Right cardiac atrium (tissue), 5 donors: Measurements from ENCODE around the gene SORCS2. TPM values are rescaled to one million over a fixed set of nuclear protein-coding genes. Genes with fewer than 3 reads are reported as not detected.

Experiments used
- ATAC-seq, 2 donors: fragments of 200-7000 bp; cut with Tn5 transposase; one replicate each; pipeline versions ENCODE4 v1.8.0 to v1.9.1; 2020; ENCODE audit warnings: moderate library complexity in 2 of 2, mild to moderate bottlenecking in 1 of 2
- DNase-seq, 3 donors: peaks; one replicate each; pipeline ENCODE4 v3.0.0-alpha.2; 2020
- H3K27ac ChIP-seq: one replicate; pipeline ENCODE4 v1.5.1; 2013; ENCODE audit warnings: mild to moderate bottlenecking, low read length, control low read depth, moderate library complexity
- H3K27me3 ChIP-seq: one replicate; pipeline ENCODE4 v1.6.1; 2013; ENCODE audit not compliant: control insufficient read depth, insufficient read depth
- H3K4me1 ChIP-seq: one replicate; pipeline ENCODE4 v1.6.1; 2013; ENCODE audit warnings: low read length; ENCODE audit not compliant: control insufficient read depth, insufficient read depth
- H3K4me3 ChIP-seq: one replicate; pipeline ENCODE4 v1.5.1; 2013; ENCODE audit warnings: low read length, control low read depth
- H3K9me3 ChIP-seq: one replicate; pipeline ENCODE4 v1.6.1; 2013; ENCODE audit warnings: low read length; ENCODE audit not compliant: control insufficient read depth
- WGBS: extraction: QIAGEN DNeasy Blood & Tissue Kit; methylation state at CpG from one replicate; pipeline ENCODE4 v1.1.7; 2013; 5-methylcytosine and 5-hydroxymethylcytosine counted together
- intact Hi-C, 4 donors: fragments of 100-400 bp; cut with DNase I; formaldehyde crosslinking; loops; one replicate each; pipeline versions ENCODE4 v1.11.0 to v1.14.0; 2022 to 2023
- polyA plus RNA-seq: library from polyadenylated mRNA; stranded (reverse); fragments of 200-250 nt; gene quantifications from one replicate; pipeline ENCODE4 v1.2.3, GENCODE V29; 2013
- total RNA-seq, 4 donors: library from RNA; stranded (reverse); fragmentation: NEBNext Ultra II Directional; extraction: Animal tissue kit (Norgen Biotek cat#: 25700); gene quantifications; one replicate each; pipeline ENCODE4 v1.2.1, GENCODE V29; 2021
- donor health status: healthy with polysubstance abuse.
- donor health status: DM: no; HTN: yes; CAD: no.
- donor health status: DM: no; HTN: no; CAD: no.
- donor health status: DM: no; HTN: yes; CAD: no; lungs with severe emphysema.
- donor health status: DM: yes; HTN: yes; CAD: no.

SORCS2 gene
- total and polyA plus RNA-seq, 5 donors = 2.1 to 7.3 (median 2.7) TPM

- DNase-seq (peak in 1 of 3 donors; percentile 46), ATAC-seq (no peak)
- intact Hi-C loops = no loop called here
- Histone ChIP-seq H3K27me3 (no peaks in the 10 kb centered on the region), H3K4me1 (no peaks in the 10 kb centered on the region), H3K9me3 (no peaks in the 10 kb centered on the region), H3K27ac (no peak overlapping the region), H3K4me3 (no peak overlapping the region)
- WGBS = 90% methylated on average over 22 of the region's 22 CpGs
These were observed 138.7 kb downstream of the SORCS2 start for GRCh38 chr4:7330811-7331681.

GRCh38 chr4:7331682-7332000, 139.3 kb downstream of the SORCS2 start:
- Histone ChIP-seq H3K27me3 (no peaks in the 10 kb centered on the region), H3K4me1 (no peaks in the 10 kb centered on the region), H3K27ac (no peak overlapping the region), H3K4me3 (no peak overlapping the region), H3K9me3 (no peaks in the 10 kb centered on the region)
- no peak for ATAC-seq
- WGBS = 89% methylated on average over 11 of the region's 11 CpGs
- DNase-seq = no peak
- intact Hi-C loops = no loop called here

- Histone ChIP-seq H3K4me3 (no peak overlapping the region), H3K4me1 (no peaks in the 10 kb centered on the region), H3K27me3 (no peaks in the 10 kb centered on the region), H3K9me3 (no peaks in the 10 kb centered on the region), H3K27ac (no peak overlapping the region)
- intact Hi-C loops = no loop called here
- ATAC-seq (peak; percentile 23 to 50), DNase-seq (peak in 2 of 3 donors; percentile 62 to 80)
- 57% methylated on average over 15 of the region's 15 CpGs for WGBS
These were observed 140.1 kb downstream of the SORCS2 start for GRCh38 chr4:7332216-7333023.

- no peak overlapping the region for H3K4me3 ChIP-seq
- ATAC-seq (no peak), DNase-seq (peak in 1 of 3 donors; percentile 27)
- WGBS = 76% methylated on average over 16 of the region's 16 CpGs
- no peak overlapping the region for H3K27ac ChIP-seq
- intact Hi-C loops = no loop called here
- H3K9me3 ChIP-seq = no peaks in the 10 kb centered on the region
- H3K4me1 ChIP-seq = no peaks in the 10 kb centered on the region
- H3K27me3 ChIP-seq = no peaks in the 10 kb centered on the region
These were observed 140.9 kb downstream of the SORCS2 start for GRCh38 chr4:7333024-7333780.

GRCh38 chr4:7333801-7334421, 141.6 kb downstream of the SORCS2 start:
- Histone ChIP-seq H3K9me3 (no peaks in the 10 kb centered on the region), H3K4me3 (no peak overlapping the region), H3K27ac (no peak overlapping the region), H3K4me1 (no peaks in the 10 kb centered on the region), H3K27me3 (no peaks in the 10 kb centered on the region)
- WGBS = 69% methylated on average over 16 of the region's 16 CpGs
- ATAC-seq = no peak
- intact Hi-C loops = no loop called here
- peak in 1 of 3 donors; percentile 51 for DNase-seq

- H3K4me1 ChIP-seq = no peaks in the 10 kb centered on the region
- H3K4me3 ChIP-seq = no peak overlapping the region
- ATAC-seq (no peak), DNase-seq (no peak)
- intact Hi-C loops = loop anchor here in 1 of 4 donors (5.0 kb wide), 1 partner anchor 142 kb away; the partner anchor contains the start of gene SORCS2
- no peak overlapping the region for H3K27ac ChIP-seq
- H3K27me3 ChIP-seq = no peaks in the 10 kb centered on the region
- no peaks in the 10 kb centered on the region for H3K9me3 ChIP-seq
- 82% methylated on average over 17 of the region's 17 CpGs for WGBS
These were observed 142.4 kb downstream of the SORCS2 start for GRCh38 chr4:7334521-7335275.

GRCh38 chr4:7335344-7336066, 143.2 kb downstream of the SORCS2 start:
- ATAC-seq (peak; percentile 46 to 51), DNase-seq (peak; percentile 39 to 82 (median 82))
- no peak overlapping the region for H3K27ac ChIP-seq
- H3K4me1 ChIP-seq = no peaks in the 10 kb centered on the region
- intact Hi-C loops = loop anchor here in 1 of 4 donors (5.0 kb wide), 1 partner anchor 143 kb away; the partner anchor contains the start of gene SORCS2
- H3K27me3 ChIP-seq = no peaks in the 10 kb centered on the region
- H3K9me3 ChIP-seq = no peaks in the 10 kb centered on the region
- no peak overlapping the region for H3K4me3 ChIP-seq
- WGBS = 46% methylated on average over 24 of the region's 24 CpGs

GRCh38 chr4:7336067-7336569, 143.8 kb downstream of the SORCS2 start:
- H3K4me1 ChIP-seq = no peaks in the 10 kb centered on the region
- WGBS = 77% methylated on average over 17 of the region's 17 CpGs
- H3K27ac ChIP-seq = no peak overlapping the region
- DNase-seq (no peak), ATAC-seq (no peak)
- no peaks in the 10 kb centered on the region for H3K9me3 ChIP-seq
- no peak overlapping the region for H3K4me3 ChIP-seq
- intact Hi-C loops = loop anchor here in 1 of 4 donors (5.0 kb wide), 1 partner anchor 144 kb away; the partner anchor contains the start of gene SORCS2
- no peaks in the 10 kb centered on the region for H3K27me3 ChIP-seq

GRCh38 chr4:7336732-7337131, 144.4 kb downstream of the SORCS2 start:
- Histone ChIP-seq H3K4me3 (no peak overlapping the region), H3K27me3 (no peaks in the 10 kb centered on the region), H3K9me3 (no peaks in the 10 kb centered on the region), H3K4me1 (no peaks in the 10 kb centered on the region), H3K27ac (no peak overlapping the region)
- intact Hi-C loops = loop anchor here in 1 of 4 donors (5.0 kb wide), 1 partner anchor 144 kb away; the partner anchor contains the start of gene SORCS2
- 81% methylated on average over 14 of the region's 14 CpGs for WGBS
- no peak for ATAC-seq
- no peak for DNase-seq
